Retinal pigment epithelial cell (primary cell): ENCODE data around the gene SORCS2.

ENCODE experiments used
- DNase-seq: peaks from one replicate; pipeline ENCODE4 v3.0.0-alpha.2; 2010; ENCODE audit warnings: low read depth
- H3K4me3 ChIP-seq: 2 replicates; pipeline ENCODE4 v1.5.1; 2011; ENCODE audit warnings: mild to moderate bottlenecking, low read length, control low read depth, moderate library complexity
- CTCF ChIP-seq: conservative IDR thresholded peaks from 2 replicates; pipeline ENCODE4 v1.5.1; 2011; ENCODE audit warnings: low read depth, low read length, control low read depth, inconsistent platforms

The SORCS2 gene

GRCh38 chr4:7637139-7637538, 444.8 kb downstream of the SORCS2 start:
- DNase-seq: no peak
- TF ChIP-seq CTCF: no peak
- no peak overlapping the region for H3K4me3 ChIP-seq

- no peak for TF ChIP-seq CTCF
- no peak overlapping the region for H3K4me3 ChIP-seq
- no peak for DNase-seq
Observed at GRCh38 chr4:7637971-7638370, 445.6 kb downstream of the SORCS2 start.

- DNase-seq: no peak
- no peak overlapping the region for H3K4me3 ChIP-seq
- no peak for TF ChIP-seq CTCF
Observed at GRCh38 chr4:7638489-7638888, 446.2 kb downstream of the SORCS2 start.

GRCh38 chr4:7638984-7639789, 446.8 kb downstream of the SORCS2 start:
- no peak for DNase-seq
- no peak overlapping the region for H3K4me3 ChIP-seq
- TF ChIP-seq CTCF: no peak

GRCh38 chr4:7640136-7640535, 447.8 kb downstream of the SORCS2 start:
- no peak overlapping the region for H3K4me3 ChIP-seq
- no peak for DNase-seq

GRCh38 chr4:7641712-7642111, 449.4 kb downstream of the SORCS2 start:
- TF ChIP-seq CTCF: no peak
- no peak for DNase-seq
- no peak overlapping the region for H3K4me3 ChIP-seq

More at GRCh38 chr4:7640136-7640535, 447.8 kb downstream of the SORCS2 start:
- no peak for TF ChIP-seq CTCF

GRCh38 chr4:7642741-7643458, 450.6 kb downstream of the SORCS2 start:
- no peak for DNase-seq
- H3K4me3 ChIP-seq: no peak overlapping the region
- no peak for TF ChIP-seq CTCF
